HepG2 (cell line): Measurements from ENCODE around the gene CCND1. TPM values are rescaled to one million over a fixed set of nuclear protein-coding genes. Genes with fewer than 3 reads are reported as not detected.

ENCODE experiments used
- CAMTA2 ChIP-seq: sonication (generic); formaldehyde crosslinking; IDR thresholded peaks from 2 replicates; pipeline ENCODE4 v1.4.0; 2020; ENCODE audit warnings: mild to moderate bottlenecking, missing genetic modification reagents, borderline replicate concordance
- CBX1 ChIP-seq: IDR thresholded peaks from one replicate; pipeline ENCODE4 v1.6.1; 2016; ENCODE audit warnings: antibody characterized with exemption, low read depth
- HIVEP1 ChIP-seq: sonication (generic); formaldehyde crosslinking; IDR thresholded peaks from 2 replicates; pipeline ENCODE4 v1.4.0; 2020; ENCODE audit warnings: mild to moderate bottlenecking, missing genetic modification reagents
- HMG20B ChIP-seq: conservative IDR thresholded peaks from 2 replicates; pipeline ENCODE4 v1.6.1; 2016; ENCODE audit warnings: missing genetic modification reagents, missing compliant biosample characterization
- KLF15 ChIP-seq: sonication (generic); formaldehyde crosslinking; IDR thresholded peaks from 2 replicates; pipeline ENCODE4 v1.8.1; 2023; ENCODE audit warnings: borderline replicate concordance, mild to moderate bottlenecking, inconsistent platforms, missing genetic modification reagents, mixed read lengths
- PHF8 ChIP-seq: sonication (generic); formaldehyde crosslinking; IDR thresholded peaks from 2 replicates; pipeline ENCODE4 v1.5.0; 2020; ENCODE audit warnings: missing genetic modification reagents
- RBM39 ChIP-seq: fragments of 200-400 bp; formaldehyde crosslinking; IDR thresholded peaks from one replicate; pipeline ENCODE4 v1.6.1; 2018; ENCODE audit warnings: antibody characterized with exemption, mild to moderate bottlenecking, low read depth, low read length; ENCODE audit not compliant: poor library complexity, severe bottlenecking
- SOX5 ChIP-seq: IDR thresholded peaks from 2 replicates; pipeline ENCODE4 v1.6.1; 2016; ENCODE audit warnings: borderline replicate concordance
- WIZ ChIP-seq: sonication (generic); formaldehyde crosslinking; IDR thresholded peaks from 2 replicates; pipeline ENCODE4 v1.5.1; 2020; ENCODE audit warnings: mild to moderate bottlenecking, missing genetic modification reagents
- ZBTB40 ChIP-seq, 2 experiments: fragments of 450-650 bp in 1 of 2; sonication (generic) in 1 of 2; formaldehyde crosslinking in 1 of 2; IDR thresholded peaks; 2 replicates each; pipeline versions ENCODE4 v1.6.1 to v1.8.0; 2016 to 2022; ENCODE audit warnings: antibody characterized with exemption in 1 of 2, mild to moderate bottlenecking in 1 of 2, missing genetic modification reagents in 1 of 2
- ZBTB46 ChIP-seq: sonication (generic); formaldehyde crosslinking; IDR thresholded peaks from 2 replicates; pipeline ENCODE4 v1.4.0; 2020; ENCODE audit warnings: mild to moderate bottlenecking, missing genetic modification reagents, borderline replicate concordance
- ZC3H13 ChIP-seq: sonication (generic); formaldehyde crosslinking; IDR thresholded peaks from 2 replicates; pipeline ENCODE4 v1.8.1; 2023; ENCODE audit warnings: mild to moderate bottlenecking, missing genetic modification reagents, moderate library complexity
- ZNF10 ChIP-seq: sonication (generic); formaldehyde crosslinking; IDR thresholded peaks from 2 replicates; pipeline ENCODE4 v1.4.0; 2020; ENCODE audit warnings: mild to moderate bottlenecking, low read depth, missing genetic modification reagents, borderline replicate concordance
- ZNF180 ChIP-seq: sonication (generic); formaldehyde crosslinking; IDR thresholded peaks from 2 replicates; pipeline ENCODE4 v1.4.0; 2020; ENCODE audit warnings: low read depth, missing genetic modification reagents, borderline replicate concordance
- ZNF317 ChIP-seq: sonication (generic); formaldehyde crosslinking; IDR thresholded peaks from 2 replicates; pipeline ENCODE4 v1.5.0; 2020; ENCODE audit warnings: mild to moderate bottlenecking, missing genetic modification reagents
- ZNF788 ChIP-seq: sonication (generic); formaldehyde crosslinking; IDR thresholded peaks from 2 replicates; pipeline ENCODE4 v1.5.0; 2020; ENCODE audit warnings: mild to moderate bottlenecking, missing genetic modification reagents, borderline replicate concordance
- ZNF878 ChIP-seq: sonication (generic); formaldehyde crosslinking; IDR thresholded peaks from 2 replicates; pipeline ENCODE4 v1.8.1; 2023; ENCODE audit warnings: mild to moderate bottlenecking, missing genetic modification reagents, moderate library complexity
- ZSCAN29 ChIP-seq: sonication (generic); formaldehyde crosslinking; conservative IDR thresholded peaks from 2 replicates; pipeline ENCODE4 v1.4.0; 2020; ENCODE audit warnings: mild to moderate bottlenecking, missing genetic modification reagents
- polyA plus RNA-seq, 8 experiments: library from polyadenylated mRNA; depleted of rRNA in 3 of 8; stranded (reverse) in 7 of 8; unstranded in 1 of 8; fragments of >200 nt; fragmentation: Illumina TruSeq in 4 of 8; extraction: Trizol in 4 of 8; gene quantifications; 2 replicates each; pipeline versions ENCODE4 v1.2.1 to v1.2.3, GENCODE V29; 2011 to 2016; ENCODE audit warnings: low read depth in 4 of 8, missing spikeins in 1 of 8, mixed read lengths in 1 of 8; ENCODE audit not compliant: insufficient read depth in 1 of 8
- total RNA-seq, 5 experiments: library from RNA; depleted of rRNA; stranded (reverse); fragments of >200 nt; fragmentation: Illumina TruSeq; extraction: Trizol; gene quantifications; 2 replicates each; pipeline ENCODE4 v1.2.3, GENCODE V29; 2016; ENCODE audit warnings: low read depth in 1 of 5

CCND1 gene
- total and polyA plus RNA-seq, 2 of the 13 experiments (the other 11 are each of a cell fraction or from before 2014, with no cell fraction given), result 107 to 136 TPM

GRCh38 chr11:69700278-69701140 is 59.6 kb downstream of the CCND1 start (continued):
- TF ChIP-seq RBM39, result no peak
- no peak for TF ChIP-seq ZNF788 (CRISPR knock-in tag)
- no peak for TF ChIP-seq ZNF180 (CRISPR knock-in tag)
- peak; percentile 40; the same call in 1 of the 2 replicates for TF ChIP-seq PHF8 (CRISPR knock-in tag)
- TF ChIP-seq HMG20B (CRISPR knock-in tag), result no peak
- no peak for TF ChIP-seq ZC3H13
- TF ChIP-seq ZNF317, result 0 out of 2 replicates have a peak, but pooled peaks have one; percentile 34
- peak; percentile 61; the same call in 1 of the 2 replicates for TF ChIP-seq HIVEP1
- no peak for TF ChIP-seq ZNF10 (CRISPR knock-in tag)
- TF ChIP-seq CBX1, result peak; percentile 41
- TF ChIP-seq ZBTB40 (IDR thresholded peaks at IDR 0.05), result no peak
- no peak for TF ChIP-seq ZBTB40 (CRISPR knock-in tag; IDR thresholded peaks at IDR 0.05)
- TF ChIP-seq ZNF878, result no peak
- TF ChIP-seq WIZ (CRISPR knock-in tag), result no peak
- TF ChIP-seq KLF15, result no peak
- TF ChIP-seq ZSCAN29 (CRISPR knock-in tag), result no peak
- TF ChIP-seq ZBTB46 (CRISPR knock-in tag), result no peak
- peak; percentile 47; the same call in 1 of the 2 replicates for TF ChIP-seq SOX5 (CRISPR knock-in tag)
- TF ChIP-seq CAMTA2 (CRISPR knock-in tag), result no peak
